Raji (cell line): ENCODE results near the gene ATP6V1C2.

Experiments
- POLR2A ChIP-seq: IDR thresholded peaks from 2 replicates; pipeline ENCODE4 v1.6.1; 2011; ENCODE audit warnings: low read depth, low read length, control low read depth; ENCODE audit not compliant: insufficient read depth

Gene ATP6V1C2

DNA sequence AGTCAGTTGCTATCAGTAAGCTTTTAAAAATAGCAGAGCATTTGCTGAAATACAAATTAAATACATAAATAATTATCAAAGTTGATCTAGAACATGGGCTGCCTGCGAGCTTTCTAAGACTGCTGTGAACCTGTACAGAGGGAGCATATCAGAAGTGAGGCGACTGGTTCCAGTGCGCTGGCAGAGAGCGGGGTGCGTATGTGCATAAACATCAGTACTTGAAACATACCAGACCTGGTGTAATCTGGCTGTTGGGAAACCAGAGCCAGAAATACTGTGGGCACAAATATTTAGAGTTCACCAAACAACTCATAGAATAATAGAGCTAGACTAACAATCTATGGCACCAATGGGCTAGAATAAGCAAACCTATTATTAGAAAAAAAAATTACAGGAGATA, 63.8 kb downstream of the ATP6V1C2 start:
- no peak for TF ChIP-seq POLR2A

- no peak for TF ChIP-seq POLR2A
These were observed 65.0 kb downstream of the ATP6V1C2 start for GRCh38 chr2:10786240-10786982.

DNA sequence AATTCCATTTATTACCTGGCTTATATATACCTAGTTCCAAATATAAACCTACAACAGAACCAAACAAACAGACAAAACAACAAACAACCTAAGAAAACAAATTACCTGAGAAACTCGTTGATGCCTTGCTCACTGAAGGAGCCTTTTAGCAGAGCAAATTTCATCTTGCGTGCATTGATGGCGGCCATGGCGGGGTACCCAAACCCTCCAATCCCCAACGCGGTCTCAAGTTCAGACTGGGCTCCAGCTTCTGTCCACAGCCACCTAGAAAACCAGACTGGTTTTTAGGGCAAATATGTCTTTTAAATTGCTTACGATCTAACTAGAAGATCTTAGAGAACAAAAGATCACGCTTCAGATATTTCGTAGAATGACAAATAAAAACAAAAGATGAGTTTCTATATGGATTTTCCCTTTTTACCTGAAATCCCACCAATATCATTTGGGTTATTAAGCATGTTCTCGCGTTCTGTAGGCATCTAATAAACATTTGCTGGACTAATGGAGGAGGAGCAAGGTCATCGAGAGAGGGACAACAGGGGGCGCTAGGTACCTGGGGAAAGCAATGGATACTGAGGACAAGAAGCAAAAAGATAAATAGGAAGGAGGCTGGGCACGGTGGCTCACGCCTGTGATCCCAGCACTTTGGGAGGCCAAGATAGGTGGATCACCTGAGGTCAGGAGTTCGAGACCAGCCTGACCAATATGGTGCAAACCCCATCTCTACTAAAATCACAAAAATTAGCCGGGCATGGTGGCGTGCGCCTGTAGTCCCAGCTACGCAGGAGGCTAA, 65.9 kb downstream of the ATP6V1C2 start:
- TF ChIP-seq POLR2A: no peak

- no peak for TF ChIP-seq POLR2A
These were observed 67.4 kb downstream of the ATP6V1C2 start for GRCh38 chr2:10788855-10789254.

GRCh38 chr2:10790228-10790973, 69.0 kb downstream of the ATP6V1C2 start:
- no peak for TF ChIP-seq POLR2A

- TF ChIP-seq POLR2A: no peak
These were observed 70.7 kb downstream of the ATP6V1C2 start for GRCh38 chr2:10792001-10792634.

GRCh38 chr2:10792660-10793400, 71.4 kb downstream of the ATP6V1C2 start:
- no peak for TF ChIP-seq POLR2A

DNA sequence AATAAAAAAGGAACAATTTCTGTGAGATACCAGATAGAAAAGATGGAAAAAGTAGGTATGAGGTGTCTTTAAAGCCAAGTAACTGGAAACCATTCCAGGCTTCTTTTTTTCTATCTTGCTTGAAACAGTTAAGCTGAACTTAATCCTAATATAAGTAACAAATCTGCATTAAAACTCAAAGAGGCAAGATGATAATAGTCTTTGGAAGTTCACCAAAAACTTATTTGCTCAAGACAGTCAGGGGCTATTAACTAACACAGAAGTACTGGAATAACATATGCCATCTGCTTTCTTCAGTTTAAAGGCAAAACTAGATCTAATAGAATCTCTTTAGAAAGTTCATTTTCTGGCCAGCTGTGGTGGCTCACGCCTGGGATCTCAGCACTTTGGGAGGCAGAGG, 72.4 kb downstream of the ATP6V1C2 start:
- TF ChIP-seq POLR2A: no peak

- no peak for TF ChIP-seq POLR2A
These were observed 73.4 kb downstream of the ATP6V1C2 start for GRCh38 chr2:10794876-10795275.

- no peak for TF ChIP-seq POLR2A
These were observed 74.1 kb downstream of the ATP6V1C2 start for GRCh38 chr2:10795508-10796046.

DNA sequence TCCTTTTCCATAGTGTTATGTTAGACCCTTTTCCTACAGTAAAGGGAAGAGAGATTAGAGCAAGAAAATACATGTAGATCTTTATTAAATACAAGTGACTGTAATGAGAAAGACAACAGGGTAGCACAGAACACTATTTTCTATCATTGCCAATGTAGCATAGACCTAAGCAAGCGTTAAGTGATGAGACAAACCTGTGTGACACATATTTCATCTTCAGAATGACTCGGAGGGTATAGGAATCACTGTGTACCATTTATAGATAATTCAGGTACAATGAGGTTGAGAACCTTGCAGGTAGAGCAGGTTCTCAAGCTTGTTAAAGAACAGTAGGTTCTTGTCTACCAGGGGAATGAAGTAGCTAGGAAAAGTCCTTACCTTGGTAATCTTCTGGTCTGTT, 75.3 kb downstream of the ATP6V1C2 start:
- TF ChIP-seq POLR2A: no peak

DNA sequence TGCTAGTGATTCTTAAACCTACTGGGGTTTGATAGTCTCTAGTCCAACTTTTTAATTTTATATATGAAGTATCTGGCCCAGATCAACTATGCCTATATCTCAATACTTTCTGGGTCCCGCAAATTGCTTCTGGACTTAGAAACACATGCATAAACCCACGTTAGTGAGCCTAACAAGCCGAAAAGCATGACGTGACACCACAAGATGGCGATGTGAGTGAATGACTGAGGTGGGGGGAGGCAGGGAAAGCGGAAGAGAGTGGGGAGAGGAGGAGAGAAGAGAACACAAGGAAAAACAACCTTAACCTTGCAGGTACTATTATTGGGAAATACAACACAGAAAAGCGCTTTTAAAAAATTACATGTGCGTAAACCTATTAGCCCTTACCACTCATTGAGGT, 77.4 kb downstream of the ATP6V1C2 start:
- TF ChIP-seq POLR2A: no peak

DNA sequence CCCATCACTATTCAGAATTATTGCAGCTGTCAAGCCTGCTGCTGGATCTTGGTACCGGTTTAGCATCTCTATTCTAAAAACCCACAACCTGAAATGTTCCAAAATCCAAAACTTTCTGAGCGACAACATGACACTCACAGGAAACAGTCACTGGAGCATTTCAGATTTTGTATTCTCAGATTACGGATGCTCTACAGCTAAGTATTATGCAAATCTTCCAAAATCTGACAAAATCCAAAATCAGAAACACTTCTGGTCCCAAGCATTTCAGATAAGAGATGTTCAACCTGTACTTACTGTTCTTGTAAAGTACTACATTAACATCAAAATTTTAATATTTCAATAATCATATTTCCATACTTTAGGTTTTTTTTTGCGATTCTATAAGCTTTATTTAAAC, 78.7 kb downstream of the ATP6V1C2 start:
- TF ChIP-seq POLR2A: no peak

DNA sequence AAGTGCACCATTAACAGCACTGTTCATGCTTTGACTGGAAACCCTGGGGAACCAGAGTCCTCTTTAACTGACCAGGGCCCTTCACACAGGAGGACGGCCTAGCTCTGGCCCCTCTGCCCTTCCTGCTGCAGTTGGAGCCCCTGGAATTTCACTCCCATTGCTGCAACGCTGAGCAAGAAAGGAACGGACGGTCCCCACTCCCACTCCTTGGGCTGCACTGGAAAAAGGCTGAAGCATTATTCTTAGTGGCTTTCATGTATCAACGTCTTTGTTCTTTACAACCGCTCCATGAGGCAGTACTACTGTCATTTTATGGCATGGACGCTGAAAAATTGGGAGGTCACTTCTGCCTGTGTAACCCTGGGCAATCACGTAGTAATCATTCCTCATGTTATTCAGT, 81.2 kb downstream of the ATP6V1C2 start:
- TF ChIP-seq POLR2A: no peak
